ENCODE data around the gene OR10D3.
"Not testable (repeated sequence)": the region's sequence is repeated elsewhere in the genome, so short reads cannot be mapped to it uniquely, and the experiment has no call there.

The OR10D3 gene

GRCh38 chr11:124183068-124183467 is at the start of gene OR10D3:
TSS of gene OR10D3 (plus strand) at chr11:124183345. CDS start at chr11:124185270, 1,925 bp downstream.
- no peak for DNase-seq (ENCODE audit: extremely low read depth in 1 of 2, low read depth in 1 of 2)

GRCh38 chr11:124143034-124143433 is 40.1 kb upstream of the OR10D3 start:
- no peak for DNase-seq (ENCODE audit: extremely low read depth in 1 of 2, low read depth in 1 of 2)

- no peak for DNase-seq (ENCODE audit: extremely low read depth in 1 of 2, low read depth in 1 of 2)
Observed at GRCh38 chr11:124147951-124148350, 35.2 kb upstream of the OR10D3 start.

- DNase-seq (ENCODE audit: extremely low read depth in 1 of 2, low read depth in 1 of 2), result no peak
Observed at GRCh38 chr11:124150684-124151083, 32.5 kb upstream of the OR10D3 start.

GRCh38 chr11:124152770-124153407 is 30.3 kb upstream of the OR10D3 start:
- no peak for DNase-seq (ENCODE audit: extremely low read depth in 1 of 2, low read depth in 1 of 2)

GRCh38 chr11:124153821-124154220 is 29.3 kb upstream of the OR10D3 start:
- DNase-seq (ENCODE audit: extremely low read depth in 1 of 2, low read depth in 1 of 2), result no peak

- DNase-seq (ENCODE audit: extremely low read depth in 1 of 2, low read depth in 1 of 2), result no peak
Observed at GRCh38 chr11:124159481-124159880, 23.7 kb upstream of the OR10D3 start.

- DNase-seq (ENCODE audit: extremely low read depth in 1 of 2, low read depth in 1 of 2), result no peak
Observed at GRCh38 chr11:124160986-124161385, 22.2 kb upstream of the OR10D3 start.

- no peak for DNase-seq (ENCODE audit: extremely low read depth in 1 of 2, low read depth in 1 of 2)
Observed at GRCh38 chr11:124167826-124168231, 15.3 kb upstream of the OR10D3 start.

- DNase-seq (ENCODE audit: extremely low read depth in 1 of 2, low read depth in 1 of 2), result no peak
Observed at GRCh38 chr11:124168796-124169195, 14.3 kb upstream of the OR10D3 start.

GRCh38 chr11:124170315-124170714 is 12.8 kb upstream of the OR10D3 start:
- DNase-seq (ENCODE audit: extremely low read depth in 1 of 2, low read depth in 1 of 2), result not testable (repeated sequence)

GRCh38 chr11:124170801-124171586 is 12.2 kb upstream of the OR10D3 start:
- DNase-seq (ENCODE audit: extremely low read depth in 1 of 2, low read depth in 1 of 2), result no peak

- no peak for DNase-seq (ENCODE audit: extremely low read depth in 1 of 2, low read depth in 1 of 2)
Observed at GRCh38 chr11:124172101-124172500, 11.0 kb upstream of the OR10D3 start.

GRCh38 chr11:124172599-124172998 is 10.5 kb upstream of the OR10D3 start:
- DNase-seq (ENCODE audit: extremely low read depth in 1 of 2, low read depth in 1 of 2), result no peak

GRCh38 chr11:124174001-124174583 is 9.1 kb upstream of the OR10D3 start:
- no peak for DNase-seq (ENCODE audit: extremely low read depth in 1 of 2, low read depth in 1 of 2)

GRCh38 chr11:124176925-124177715 is 6.0 kb upstream of the OR10D3 start:
- no peak for DNase-seq (ENCODE audit: extremely low read depth in 1 of 2, low read depth in 1 of 2)

GRCh38 chr11:124179310-124179709 is 3.8 kb upstream of the OR10D3 start:
- no peak for DNase-seq (ENCODE audit: extremely low read depth in 1 of 2, low read depth in 1 of 2)

- DNase-seq (ENCODE audit: extremely low read depth in 1 of 2, low read depth in 1 of 2), result no peak
Observed at GRCh38 chr11:124190298-124191139, 7.4 kb downstream of the OR10D3 start.

- no peak for DNase-seq (ENCODE audit: extremely low read depth in 1 of 2, low read depth in 1 of 2)
Observed at GRCh38 chr11:124193221-124194010, 10.3 kb downstream of the OR10D3 start.

All from activated CD8-positive, alpha-beta memory T cell treated with anti-CD3 and anti-CD28 coated beads for 1 hour (primary cell).